K562 (cell line): Measurements from ENCODE around the gene INCA1. TPM values are rescaled to one million over a fixed set of nuclear protein-coding genes. Genes with fewer than 3 reads are reported as not detected.

Source experiments
- CLOCK ChIP-seq: fragments of 250-450 bp; sonication (Bioruptor Pico); IDR thresholded peaks from 2 replicates; pipeline ENCODE4 v1.4.0; 2020; ENCODE audit warnings: mild to moderate bottlenecking, moderate library complexity, borderline replicate concordance
- FOSL1 ChIP-seq: fragments of 200-800 bp; sonication (Bioruptor generic); conservative IDR thresholded peaks from 2 replicates; pipeline ENCODE4 v1.6.1; 2016; ENCODE audit warnings: missing genetic modification characterization, missing compliant biosample characterization
- FOXK1 ChIP-seq: sonication (generic); formaldehyde crosslinking; IDR thresholded peaks from 2 replicates; pipeline ENCODE4 v1.8.0; 2022; ENCODE audit warnings: missing genetic modification reagents, mild to moderate bottlenecking, borderline replicate concordance
- ZBTB12 ChIP-seq: fragments of 250-450 bp; sonication (Bioruptor Pico); IDR thresholded peaks from 2 replicates; pipeline ENCODE4 v1.4.0; 2020
- ZBTB33 ChIP-seq: sonication (generic); formaldehyde crosslinking; IDR thresholded peaks from 2 replicates; pipeline ENCODE4 v1.8.1; 2023; ENCODE audit warnings: mild to moderate bottlenecking, missing genetic modification reagents
- polyA plus RNA-seq, 8 experiments: library from polyadenylated mRNA; depleted of rRNA in 4 of 8; stranded (reverse) in 5 of 8; unstranded in 3 of 8; fragments of >200 nt; fragmentation: Nextera tagmentation in 2 of 8; fragmentation: Illumina TruSeq in 1 of 8; extraction: Ambion mirVana in 2 of 8; extraction: Trizol in 1 of 8; gene quantifications; 2 replicates each; pipeline versions ENCODE4 v1.2.1 to v1.2.3, GENCODE V29; 2011 to 2014; ENCODE audit warnings: inconsistent platforms in 1 of 8, missing spikeins in 1 of 8
- total RNA-seq, 7 experiments: library from RNA; depleted of rRNA in 6 of 7; stranded (reverse); fragments of >200 nt in 6 of 7; fragmentation: Illumina TruSeq in 2 of 7; extraction: Trizol in 2 of 7; gene quantifications; 2 replicates each; pipeline versions ENCODE4 v1.2.1 to v1.2.3, GENCODE V29; 2011 to 2021; ENCODE audit warnings: low replicate concordance in 1 of 7

Gene INCA1
- total and polyA plus RNA-seq, 9 of the 15 experiments (the other 6 are each of a cell fraction or from before 2014, with no cell fraction given): 0.08 to 0.50 (median 0.13) TPM; not detected in 4

- no peak for TF ChIP-seq CLOCK (CRISPR knock-in tag)
- TF ChIP-seq FOSL1: peak; percentile 75
- no peak for TF ChIP-seq ZBTB12 (CRISPR knock-in tag)
- TF ChIP-seq FOXK1 (CRISPR knock-in tag): no peak
- TF ChIP-seq ZBTB33 (CRISPR knock-in tag): peak; percentile 89
Measured at GRCh38 chr17:4969551-4970173, 27.7 kb downstream of the INCA1 start (continued).
